Erythroblast (primary cell): ENCODE measurements around the gene SPATA20.

ENCODE experiments used
- GATA1 ChIP-seq: IDR thresholded peaks from 2 replicates; pipeline ENCODE4 v1.6.1; 2011; ENCODE audit warnings: low read depth, mild to moderate bottlenecking, control low read depth, low read length, moderate library complexity
- POLR2A ChIP-seq: IDR thresholded peaks from 2 replicates; pipeline ENCODE4 v1.6.1; 2011; ENCODE audit warnings: mild to moderate bottlenecking, low read length

DNA sequence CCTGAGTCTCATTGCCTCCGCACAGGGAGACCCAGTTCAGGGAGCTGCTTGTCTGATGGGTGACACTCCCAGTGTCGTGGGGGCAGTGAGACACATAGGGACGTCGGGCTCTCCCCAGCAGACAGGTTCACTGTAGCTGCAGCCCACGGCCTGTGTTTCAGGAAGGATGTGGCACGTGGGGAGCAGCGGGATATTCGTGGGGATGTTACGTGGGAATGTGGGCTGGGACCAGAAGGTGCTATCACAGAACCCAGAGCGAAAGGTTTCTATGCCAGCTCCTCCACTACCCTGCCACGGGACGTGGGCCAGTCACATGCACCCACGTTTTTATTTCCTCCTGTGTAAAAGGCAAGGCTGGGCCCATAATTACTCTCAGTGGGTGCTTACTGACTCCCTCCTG lies 29.9 kb downstream of the SPATA20 start:
- TF ChIP-seq POLR2A (no peak), GATA1 (no peak)
